Stimulated activated CD8-positive, alpha-beta memory T cell treated with anti-CD3 and anti-CD28 coated beads, Interleukin-15, amount 100 ng/mL, for 4 hours (primary cell): ENCODE data around the gene FLT3LG.

ENCODE experiments used
- DNase-seq, 2 donors: peaks; one replicate each; pipeline ENCODE4 v3.0.0-alpha.2; 2020; ENCODE audit warnings: low read depth in 2 of 2

Gene FLT3LG

GRCh38 chr19:49473868-49474541, at the start of gene FLT3LG:
Gene FLT3LG, plus strand, starts transcription at chr19:49474215. Its CDS starts 425 bp downstream, at chr19:49474640.
- DNase-seq = peak; percentile 83 to 88

GRCh38 chr19:49425178-49425577, 48.8 kb upstream of the FLT3LG start, which contains the start of gene GFY:
Gene GFY, plus strand, starts transcription at chr19:49425388. Its CDS starts 1,043 bp downstream, at chr19:49426431.
- no peak for DNase-seq

GRCh38 chr19:49425922-49426592, 48.0 kb upstream of the FLT3LG start:
- DNase-seq = no peak

GRCh38 chr19:49427339-49427738, 46.7 kb upstream of the FLT3LG start:
- no peak for DNase-seq

GRCh38 chr19:49427855-49428546, 46.0 kb upstream of the FLT3LG start:
- DNase-seq = no peak

- no peak for DNase-seq
These were observed 45.2 kb upstream of the FLT3LG start for GRCh38 chr19:49428547-49429451.

- no peak for DNase-seq
These were observed 43.8 kb upstream of the FLT3LG start for GRCh38 chr19:49430172-49430677.

- DNase-seq = no peak
These were observed 43.2 kb upstream of the FLT3LG start for GRCh38 chr19:49430678-49431329.

GRCh38 chr19:49431330-49431749, 42.7 kb upstream of the FLT3LG start:
- no peak for DNase-seq

GRCh38 chr19:49432141-49433073, 41.6 kb upstream of the FLT3LG start:
- no peak for DNase-seq

GRCh38 chr19:49433240-49433901, 40.6 kb upstream of the FLT3LG start:
- no peak for DNase-seq

GRCh38 chr19:49434907-49435583, 39.0 kb upstream of the FLT3LG start:
- no peak for DNase-seq

GRCh38 chr19:49435670-49436069, 38.3 kb upstream of the FLT3LG start:
- DNase-seq = no peak

GRCh38 chr19:49436381-49437017, 37.5 kb upstream of the FLT3LG start:
- DNase-seq = no peak

- no peak for DNase-seq
These were observed 36.8 kb upstream of the FLT3LG start for GRCh38 chr19:49437231-49437630.

GRCh38 chr19:49438261-49438660, 35.8 kb upstream of the FLT3LG start:
- no peak for DNase-seq

- DNase-seq = no peak
These were observed 34.2 kb upstream of the FLT3LG start for GRCh38 chr19:49439836-49440235.
